NCI-H2171 (cell line): ENCODE data around the gene TOPBP1.
"Not testable (repeated sequence)": the region's sequence is repeated elsewhere in the genome, so short reads cannot be mapped to it uniquely, and the experiment has no call there.

Source experiments
- DNase-seq: peaks from one replicate; lab custom pipeline; 2025; lab: John Stamatoyannopoulos, UW

The TOPBP1 gene

DNA sequence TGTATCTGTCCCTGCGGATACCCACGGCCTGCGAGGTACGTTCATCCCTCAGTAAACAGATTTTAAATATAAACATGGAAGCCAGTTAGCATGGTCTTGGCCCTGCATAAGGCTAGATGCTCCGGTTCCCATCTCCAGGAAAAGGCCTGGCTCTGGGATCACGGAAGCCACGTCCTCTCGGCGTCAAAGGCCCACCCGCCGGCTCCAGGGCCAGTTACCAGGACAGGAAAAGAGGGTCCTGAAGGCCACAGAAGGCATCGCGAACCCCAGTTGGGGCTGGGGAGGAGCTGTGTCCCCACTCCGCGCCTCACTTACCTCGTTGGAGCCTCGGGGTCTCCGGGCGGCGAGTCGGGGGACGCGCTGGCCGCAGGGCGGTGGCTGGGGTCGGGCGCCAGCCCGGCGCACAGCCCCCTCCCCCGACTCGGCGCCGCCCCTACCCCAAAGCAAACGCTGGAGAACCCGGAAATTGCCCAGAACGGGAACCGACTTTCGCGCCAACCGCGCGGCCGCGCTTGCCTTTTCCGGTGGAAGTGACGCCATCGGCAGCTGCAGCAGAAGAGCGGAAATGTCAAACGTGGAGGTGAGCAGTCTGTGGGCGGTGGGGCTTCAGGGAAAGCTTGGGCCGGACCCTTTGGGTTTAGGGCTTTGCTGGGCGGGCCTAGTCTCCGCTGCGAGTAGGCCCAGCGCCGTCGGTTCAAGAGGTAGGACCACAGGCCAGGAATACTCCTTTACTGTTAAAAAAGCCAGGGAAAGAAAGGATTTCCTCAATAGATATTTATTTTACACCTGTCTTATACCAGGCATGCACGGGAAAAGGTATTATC lies at the start of gene TOPBP1:
TOPBP1 (minus strand) TSS at position 488 of the 824 bp plus-strand sequence. CDS start 814 bp downstream, outside the sequence.
- peak; percentile 84 for DNase-seq

DNA sequence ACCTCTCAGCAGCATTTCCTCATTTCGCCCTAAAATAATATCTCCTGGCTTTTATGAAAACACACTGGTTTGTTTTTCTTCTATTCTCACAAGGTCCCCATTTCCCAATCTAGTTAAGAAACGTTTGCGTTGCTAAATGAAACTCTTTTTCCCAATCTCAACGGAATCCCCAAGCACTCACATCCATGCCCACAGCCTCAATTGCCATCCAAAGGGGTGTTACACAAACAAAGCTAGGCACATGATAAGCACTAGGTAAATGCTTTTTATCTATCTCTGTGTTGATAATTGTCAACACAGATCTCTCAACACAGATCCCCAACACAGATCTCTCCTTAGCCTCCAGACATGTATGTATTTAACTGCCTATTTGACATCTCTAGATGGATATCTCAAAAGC lies 49.3 kb upstream of the TOPBP1 start:
- no peak for DNase-seq

DNA sequence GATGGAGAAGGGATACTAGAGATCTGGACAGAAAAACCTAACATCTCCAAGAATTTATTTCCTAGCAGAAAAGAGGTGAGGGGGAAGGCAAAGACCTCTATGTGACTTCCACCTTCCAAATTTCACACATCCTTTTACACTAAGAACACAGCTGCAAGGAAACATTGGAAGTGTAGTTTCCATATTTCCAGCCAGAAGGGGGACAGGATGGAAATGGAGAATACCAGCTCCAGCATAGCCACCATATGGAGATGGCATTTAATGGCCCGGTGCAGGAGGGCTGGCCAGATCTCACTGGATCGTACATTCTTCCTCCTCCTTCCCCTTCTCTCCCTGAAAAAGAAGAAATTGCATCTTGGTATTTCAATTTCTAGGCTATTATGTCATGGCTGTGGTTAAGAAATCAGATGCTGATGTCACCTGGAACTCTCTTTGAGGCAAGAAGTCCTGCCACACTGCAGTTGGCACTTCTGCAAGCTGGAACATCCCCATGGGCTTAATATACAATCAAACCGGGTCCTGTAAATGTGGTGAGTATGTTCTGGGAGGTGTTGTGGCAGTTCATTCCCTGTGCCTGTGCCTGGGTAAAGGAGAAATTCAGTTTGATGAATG lies 47.5 kb upstream of the TOPBP1 start:
- no peak for DNase-seq

DNA sequence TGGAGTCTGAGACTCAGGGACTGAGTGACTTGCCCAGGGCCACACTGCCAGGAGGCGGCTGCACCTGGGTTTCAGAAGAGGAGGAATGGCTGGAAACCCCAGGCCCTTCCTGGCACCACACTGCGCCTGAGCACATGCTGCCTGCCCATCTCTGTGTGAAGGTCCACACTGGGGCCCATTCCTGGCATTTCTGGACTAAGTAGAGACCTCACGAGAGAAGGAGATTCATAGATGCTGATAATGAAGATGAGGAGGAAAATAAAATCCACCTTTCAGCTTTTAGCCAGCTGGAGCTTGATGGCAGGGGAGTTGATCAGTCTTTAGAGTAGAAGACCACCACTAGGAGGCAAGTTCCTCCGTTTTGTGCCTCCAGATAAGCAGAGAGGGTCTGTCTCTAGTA lies 44.3 kb upstream of the TOPBP1 start:
- DNase-seq, result no peak

- DNase-seq, result no peak
These were observed 42.2 kb upstream of the TOPBP1 start for GRCh38 chr3:133703915-133704314.

DNA sequence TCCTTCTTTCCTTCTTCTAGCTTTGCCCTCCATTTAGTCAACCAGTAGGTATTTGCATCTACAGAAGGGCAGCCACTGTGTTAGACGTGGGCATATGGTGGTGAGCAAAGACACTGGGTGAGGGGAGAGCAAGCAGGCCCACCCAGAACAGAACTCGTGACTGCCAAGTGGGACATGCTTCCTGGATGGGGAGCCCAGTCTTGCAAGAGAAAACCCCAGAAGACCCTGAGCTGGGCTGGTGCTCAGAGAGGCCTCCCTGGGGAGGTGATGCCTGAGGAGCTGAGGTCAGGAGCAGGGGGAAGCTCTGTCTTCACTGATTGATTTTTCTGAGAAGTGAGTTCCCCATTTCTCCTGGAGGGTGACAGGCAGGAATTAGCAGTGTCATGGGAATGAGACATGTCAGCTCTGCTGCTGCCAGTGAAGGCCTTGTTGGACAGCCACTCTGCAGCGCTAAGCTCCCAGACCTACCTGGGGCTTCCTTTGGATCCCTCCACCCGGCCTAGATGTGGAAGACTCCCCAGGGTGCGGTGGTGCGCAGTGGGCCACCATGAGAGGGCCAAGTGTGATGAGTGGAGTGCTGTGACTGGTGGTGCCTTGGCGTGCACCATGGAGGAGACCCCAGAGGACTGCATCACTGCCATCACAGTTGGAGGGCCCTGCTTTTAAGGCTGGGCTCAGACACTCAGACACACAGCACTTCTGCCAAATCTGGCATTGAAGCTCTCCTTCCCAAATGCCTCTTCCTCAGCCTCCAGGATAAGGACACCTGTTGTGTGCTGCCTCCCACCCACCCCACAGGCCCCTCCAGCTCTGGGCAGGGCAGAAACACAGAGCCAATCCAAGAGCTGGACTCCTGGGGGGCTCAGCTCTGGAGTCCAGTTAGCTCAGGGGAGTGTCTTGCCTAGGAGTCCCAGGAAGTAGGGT lies 40.0 kb upstream of the TOPBP1 start:
- DNase-seq, result no peak

DNA sequence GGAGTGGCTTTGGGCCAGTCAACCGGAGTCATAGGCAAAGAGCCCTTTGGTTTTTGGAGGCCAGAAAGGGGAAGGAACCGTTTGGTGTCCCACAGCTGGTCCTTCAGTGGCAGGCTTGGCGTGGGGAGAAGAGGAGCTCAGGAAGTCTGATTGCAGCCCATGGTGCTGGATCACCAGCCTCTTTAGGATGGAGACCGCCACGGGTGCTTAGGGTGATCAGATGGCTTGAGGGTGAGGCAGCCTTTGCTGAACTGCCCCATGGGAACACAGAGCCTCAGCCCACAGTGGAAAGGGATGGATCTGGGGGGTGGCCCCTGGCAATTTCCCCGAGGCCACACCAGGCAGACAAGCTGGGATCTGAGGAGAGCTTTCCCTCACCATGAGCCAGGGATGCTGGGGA lies 38.6 kb upstream of the TOPBP1 start:
- DNase-seq, result no peak

DNA sequence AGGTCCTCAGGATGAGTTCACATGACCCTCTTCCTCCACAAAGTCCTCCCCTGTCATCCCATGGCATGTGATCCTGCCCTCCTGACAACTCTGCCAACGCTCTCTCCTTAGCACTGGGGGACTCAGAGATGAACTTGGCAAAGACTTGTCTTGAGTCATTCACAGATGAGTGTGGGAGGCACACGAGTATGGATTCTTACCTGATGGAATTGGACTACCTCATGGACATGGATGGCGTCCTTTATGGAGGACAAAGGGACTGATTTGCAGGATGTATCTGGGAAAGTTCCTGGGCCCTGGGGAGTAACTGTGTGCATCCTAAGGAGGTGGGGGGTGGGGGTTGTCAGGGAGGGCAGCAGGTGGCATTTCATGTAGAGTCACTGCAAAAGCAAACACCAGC lies 38.2 kb upstream of the TOPBP1 start:
- DNase-seq, result no peak

DNA sequence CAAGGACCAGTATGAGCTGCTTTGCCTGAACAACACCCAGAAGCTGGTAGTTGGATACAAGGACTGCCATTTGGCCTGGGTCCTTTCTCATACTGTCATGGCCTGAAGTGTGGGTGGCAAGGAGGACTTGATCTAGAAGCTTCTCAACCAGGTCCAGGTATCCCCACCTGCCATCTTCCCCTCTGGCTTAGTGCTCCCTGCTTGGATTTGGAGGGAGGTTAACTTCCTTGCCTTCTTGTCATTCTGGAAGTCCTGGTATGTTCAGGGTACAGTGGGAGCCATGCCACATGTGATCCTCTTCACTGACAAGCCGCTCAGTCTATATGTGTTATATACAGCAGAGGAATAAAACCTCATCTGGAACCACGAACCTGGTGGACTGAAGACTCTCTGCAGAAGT lies 37.7 kb upstream of the TOPBP1 start:
- DNase-seq, result no peak

GRCh38 chr3:133697960-133698359 lies 36.2 kb upstream of the TOPBP1 start:
- peak; percentile 23 for DNase-seq

DNA sequence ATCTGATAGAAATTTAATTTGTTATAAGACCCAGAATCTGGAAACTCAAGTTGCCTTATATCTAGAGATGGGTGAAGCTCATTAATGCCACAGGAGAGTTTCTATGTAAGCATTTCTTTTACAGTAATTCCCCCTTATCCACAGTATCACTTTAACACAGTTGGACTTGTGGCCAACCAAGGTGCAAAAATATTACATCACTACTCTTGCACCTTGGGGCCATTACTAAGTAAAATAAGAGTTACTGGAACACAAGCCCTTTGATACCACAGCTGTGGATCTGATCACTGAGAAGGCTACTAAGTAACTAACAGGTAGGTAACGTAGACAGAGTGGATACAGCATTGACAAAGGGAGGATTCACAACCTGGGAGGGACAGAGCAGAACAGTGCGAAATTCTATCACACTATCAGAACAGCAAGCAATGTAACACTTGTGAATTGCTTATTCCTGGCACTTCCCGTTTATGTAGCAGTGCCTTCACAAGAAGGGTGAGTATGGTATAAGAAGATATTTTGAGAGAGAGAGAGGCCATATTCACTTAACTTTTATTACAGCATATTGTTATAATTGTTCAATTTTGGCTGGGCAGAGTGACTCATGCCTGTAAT lies 33.9 kb upstream of the TOPBP1 start:
- DNase-seq, result no peak

DNA sequence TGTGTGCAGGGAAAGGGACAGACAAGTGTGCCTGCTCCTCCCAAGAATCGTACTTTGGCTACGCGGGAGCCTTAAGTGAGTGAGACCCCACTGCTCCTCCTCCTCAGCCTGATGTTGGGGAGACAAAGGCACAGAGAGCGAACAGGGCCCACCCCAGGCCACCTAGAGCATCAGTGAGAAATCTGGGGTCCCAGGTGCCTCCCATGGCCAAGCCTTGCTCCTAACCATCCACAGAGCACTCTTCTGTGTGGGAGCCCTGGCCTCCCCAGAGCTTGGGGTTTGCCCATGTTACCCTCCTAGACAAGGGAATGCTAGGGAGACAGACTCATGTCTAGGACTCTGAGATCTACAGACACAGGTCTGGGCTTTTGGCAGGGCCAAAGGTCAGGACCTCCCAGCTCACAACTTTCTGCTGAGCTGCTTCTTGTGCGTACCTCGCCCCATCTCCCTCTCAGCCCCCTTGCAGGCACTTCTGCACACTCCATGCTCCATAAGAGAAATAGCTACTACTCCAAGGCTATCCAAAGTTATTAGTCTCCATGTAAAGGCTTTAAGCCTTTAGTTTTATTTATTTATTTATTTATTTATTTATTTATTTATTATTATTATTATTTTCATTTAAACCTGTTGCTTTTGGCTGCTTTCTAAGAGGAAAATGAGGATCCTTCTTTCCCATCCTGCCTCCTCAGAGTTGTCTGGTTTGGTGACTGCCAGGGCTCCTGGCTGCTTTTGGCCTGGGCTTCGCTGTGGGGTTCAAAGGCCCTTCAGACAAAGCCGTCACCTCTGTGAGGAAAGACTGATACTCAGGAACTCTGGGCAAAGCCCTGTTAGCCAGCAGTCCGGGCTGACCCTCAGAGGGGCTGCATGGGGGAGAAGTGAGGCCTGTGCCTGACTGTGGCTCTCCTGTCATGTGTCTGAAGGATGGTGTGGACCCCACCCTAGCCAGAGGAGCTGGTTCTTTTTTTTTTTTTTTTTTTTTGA lies 32.8 kb upstream of the TOPBP1 start:
- DNase-seq, result no peak

DNA sequence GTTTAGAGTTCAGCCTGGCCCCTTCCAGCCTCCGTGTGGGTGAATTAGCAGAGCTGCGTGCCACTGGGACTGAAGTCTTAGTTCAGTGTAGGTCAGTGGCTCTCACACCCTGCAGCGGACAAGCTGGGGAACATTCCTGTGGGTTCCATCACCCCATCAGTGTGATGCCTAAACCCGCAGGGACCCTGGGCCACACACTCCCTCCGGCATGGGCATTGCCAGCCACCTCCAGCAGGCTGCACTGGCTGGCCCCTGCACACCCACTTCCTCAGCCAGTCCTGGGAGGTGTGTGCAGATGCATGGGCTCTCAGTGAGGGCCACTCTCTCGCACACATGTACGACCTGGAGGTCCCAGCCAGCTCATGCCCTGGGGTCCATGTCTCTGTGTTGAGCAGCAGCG lies 32.1 kb upstream of the TOPBP1 start:
- no peak for DNase-seq

GRCh38 chr3:133692759-133693158 lies 31.0 kb upstream of the TOPBP1 start:
- no peak for DNase-seq

DNA sequence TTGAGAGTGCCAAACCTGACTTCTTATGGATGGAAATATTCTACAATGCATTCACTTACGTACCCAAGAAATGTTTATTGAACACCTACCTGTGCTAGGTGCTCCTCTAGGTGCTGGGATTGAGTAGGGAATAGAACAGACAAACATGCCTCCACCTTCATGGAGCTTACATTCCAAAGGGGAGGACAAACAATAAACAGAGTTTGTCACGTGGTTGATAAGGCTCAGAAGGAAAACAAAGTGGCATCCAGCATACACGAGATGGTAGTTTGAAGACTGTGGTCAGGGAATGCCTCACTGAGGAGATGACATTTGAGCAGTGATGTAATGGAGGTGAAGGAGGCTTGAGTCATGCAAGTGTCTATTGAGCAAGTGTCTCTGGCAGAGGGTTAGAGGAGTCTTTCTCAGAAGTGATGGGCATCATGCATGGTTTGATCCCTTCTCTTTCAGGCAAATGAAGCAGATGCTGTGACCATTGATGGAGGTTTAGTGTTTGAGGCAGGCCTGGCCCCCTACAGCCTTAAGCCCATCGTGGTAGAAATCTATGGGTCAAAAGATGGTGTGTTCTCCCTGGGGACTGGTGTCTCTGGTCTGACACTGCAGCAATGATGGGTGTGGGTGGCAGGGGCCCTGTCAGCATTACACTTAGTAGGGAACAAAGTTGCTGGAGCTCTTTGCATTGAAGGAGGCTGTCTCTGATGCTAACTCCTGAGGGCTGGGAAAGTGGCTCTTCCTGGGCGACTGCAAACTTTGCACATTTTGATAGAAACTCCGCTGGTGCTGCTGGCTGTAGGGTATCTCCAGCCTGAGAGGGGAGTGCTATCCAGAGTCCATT lies 29.7 kb upstream of the TOPBP1 start:
- DNase-seq, result no peak

DNA sequence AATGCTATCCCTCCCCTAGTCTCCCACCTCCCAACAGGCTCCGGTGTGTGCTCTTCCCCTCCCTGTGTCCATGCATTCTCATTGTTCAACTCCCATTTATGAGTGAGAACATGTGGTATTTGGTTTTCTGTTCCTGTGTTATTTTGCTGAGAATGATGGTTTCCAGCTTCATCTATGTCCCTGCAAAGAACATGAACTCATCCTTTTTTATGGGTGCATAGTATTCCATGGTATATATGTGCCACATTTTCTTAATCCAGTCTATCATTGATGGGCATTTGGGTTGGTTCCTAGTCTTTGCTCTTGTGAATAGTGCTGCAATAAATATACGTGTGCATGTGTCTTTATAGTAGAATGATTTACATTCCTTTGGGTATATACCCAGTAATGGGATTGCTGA lies 16.3 kb upstream of the TOPBP1 start:
- DNase-seq, result not testable (repeated sequence)

- no peak for DNase-seq
These were observed 14.8 kb upstream of the TOPBP1 start for GRCh38 chr3:133676336-133677118.

DNA sequence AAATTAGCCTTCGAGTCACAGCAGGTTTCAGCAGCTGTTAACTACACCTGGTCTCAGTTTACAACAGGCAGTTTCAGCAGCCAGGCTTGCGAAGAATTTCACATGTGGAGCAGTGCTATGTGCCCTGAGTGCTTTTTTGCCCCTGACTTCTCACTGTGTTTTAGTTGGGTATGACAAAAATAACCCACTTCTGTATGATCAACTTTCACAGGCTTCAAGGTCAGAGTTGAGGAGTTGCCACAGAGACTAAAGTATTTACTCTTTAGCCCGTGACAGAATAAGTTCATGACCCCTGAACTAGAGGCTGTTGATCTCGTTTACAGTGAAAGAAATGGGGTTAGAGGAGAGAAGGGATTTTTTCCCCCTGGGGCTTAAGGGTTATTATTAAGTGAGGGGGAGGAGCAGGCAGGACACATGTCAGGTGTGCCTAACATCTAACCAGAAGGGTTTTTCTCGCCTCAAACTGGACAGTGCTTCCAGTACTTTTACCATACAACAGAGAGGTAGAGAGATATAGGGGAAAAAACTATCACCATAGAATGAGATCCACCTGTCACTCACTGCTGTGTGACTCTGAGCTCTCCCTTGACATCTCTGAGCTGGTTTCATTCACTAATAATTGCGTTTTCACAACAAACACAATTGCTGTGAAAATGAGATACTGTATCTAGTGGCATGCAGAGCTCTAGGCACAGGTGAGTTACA lies 14.0 kb upstream of the TOPBP1 start:
- DNase-seq, result no peak
